Measurements from ENCODE around the gene DUOX1.

Gene DUOX1

DNA sequence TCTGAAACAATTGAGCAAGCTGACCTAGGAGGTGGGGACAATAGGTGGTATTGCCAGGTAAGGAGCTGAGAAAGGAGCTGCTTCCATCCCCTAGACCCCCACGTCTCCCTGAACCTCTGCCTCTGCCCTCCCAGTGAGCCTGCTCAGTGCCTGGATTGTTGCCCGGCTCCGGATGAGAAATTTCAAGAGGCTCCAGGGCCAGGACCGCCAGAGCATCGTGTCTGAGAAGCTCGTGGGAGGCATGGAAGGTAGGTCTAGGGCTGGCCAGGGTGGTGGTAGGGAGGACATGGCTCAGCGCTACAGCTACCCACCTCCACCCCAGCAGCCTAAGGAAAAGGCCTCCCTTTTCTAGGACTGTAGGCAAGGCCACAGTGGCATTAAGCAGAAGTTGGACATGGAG lies 13.3 kb downstream of the DUOX1 start:
- DNase-seq (ENCODE audit: low read depth, low spot score), result no peak

DNA sequence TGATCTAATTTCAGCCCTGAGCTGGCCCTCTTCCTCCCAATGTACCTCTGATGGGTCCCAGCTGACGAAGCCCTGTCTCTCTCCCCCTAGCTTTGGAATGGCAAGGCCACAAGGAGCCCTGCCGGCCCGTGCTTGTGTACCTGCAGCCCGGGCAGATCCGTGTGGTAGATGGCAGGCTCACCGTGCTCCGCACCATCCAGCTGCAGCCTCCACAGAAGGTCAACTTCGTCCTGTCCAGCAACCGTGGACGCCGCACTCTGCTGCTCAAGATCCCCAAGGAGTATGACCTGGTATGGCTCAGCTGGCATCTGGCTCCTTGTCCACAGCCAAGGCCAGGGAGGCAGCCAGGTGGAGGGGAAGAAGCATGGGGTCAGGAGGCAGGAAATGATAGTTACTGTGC lies 14.2 kb downstream of the DUOX1 start:
- DNase-seq (ENCODE audit: low read depth, low spot score), result no peak

DNA sequence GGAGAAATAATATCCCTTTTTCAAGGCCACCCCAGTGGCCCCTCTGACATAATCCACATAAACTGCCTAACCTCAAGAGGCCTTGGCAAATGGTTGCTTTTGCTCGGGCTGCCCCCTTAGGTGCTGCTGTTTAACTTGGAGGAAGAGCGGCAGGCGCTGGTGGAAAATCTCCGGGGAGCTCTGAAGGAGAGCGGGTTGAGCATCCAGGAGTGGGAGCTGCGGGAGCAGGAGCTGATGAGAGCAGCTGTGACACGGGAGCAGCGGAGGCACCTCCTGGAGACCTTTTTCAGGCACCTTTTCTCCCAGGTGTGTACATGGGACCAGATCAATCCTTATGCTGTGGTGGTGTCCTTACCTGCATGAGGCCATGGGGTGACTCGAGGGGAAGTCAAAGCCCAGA lies 15.0 kb downstream of the DUOX1 start:
- no peak for DNase-seq (ENCODE audit: low read depth, low spot score)

- no peak for DNase-seq (ENCODE audit: low read depth, low spot score)
Observed at GRCh38 chr15:45146405-45146804, 16.6 kb downstream of the DUOX1 start.

DNA sequence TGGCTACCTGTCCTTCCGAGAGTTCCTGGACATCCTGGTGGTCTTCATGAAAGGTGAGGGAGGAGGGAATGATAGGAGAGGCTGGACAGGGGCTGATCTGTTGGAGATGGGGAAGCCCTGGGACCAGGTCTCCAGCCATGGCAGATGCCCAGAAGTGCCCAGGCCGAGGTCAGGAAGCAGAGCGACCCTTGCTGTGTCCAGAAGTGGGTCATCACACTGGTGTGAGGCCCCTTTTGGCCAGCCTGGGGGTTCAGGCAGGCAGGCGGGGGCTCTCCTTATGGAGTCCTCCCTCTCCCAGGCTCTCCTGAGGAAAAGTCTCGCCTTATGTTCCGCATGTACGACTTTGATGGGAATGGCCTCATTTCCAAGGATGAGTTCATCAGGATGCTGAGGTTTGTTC lies 17.8 kb downstream of the DUOX1 start:
- DNase-seq (ENCODE audit: low read depth, low spot score), result no peak

- DNase-seq (ENCODE audit: low read depth, low spot score), result no peak
Observed at GRCh38 chr15:45148076-45149059, 18.6 kb downstream of the DUOX1 start.

DNA sequence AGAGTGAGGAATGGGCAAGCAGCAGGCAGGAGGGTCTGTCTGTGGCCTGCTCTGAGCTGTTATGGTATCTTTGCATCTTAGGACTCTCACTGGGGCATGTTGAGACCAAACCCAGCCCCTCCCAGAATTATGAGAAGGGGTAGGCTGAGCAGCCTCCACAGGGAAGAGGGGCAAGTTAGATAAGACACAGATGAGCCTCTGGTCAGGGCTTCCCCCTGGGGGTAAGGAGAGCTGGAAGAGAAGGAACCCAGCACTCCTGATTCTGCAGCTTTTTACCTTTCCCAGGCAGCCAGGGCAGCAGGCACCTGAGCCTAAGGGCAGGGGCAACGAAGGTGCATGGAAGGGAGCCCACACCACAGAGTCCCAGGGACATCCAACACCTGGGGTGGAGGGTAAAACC lies 19.3 kb downstream of the DUOX1 start:
- DNase-seq (ENCODE audit: low read depth, low spot score), result no peak

DNA sequence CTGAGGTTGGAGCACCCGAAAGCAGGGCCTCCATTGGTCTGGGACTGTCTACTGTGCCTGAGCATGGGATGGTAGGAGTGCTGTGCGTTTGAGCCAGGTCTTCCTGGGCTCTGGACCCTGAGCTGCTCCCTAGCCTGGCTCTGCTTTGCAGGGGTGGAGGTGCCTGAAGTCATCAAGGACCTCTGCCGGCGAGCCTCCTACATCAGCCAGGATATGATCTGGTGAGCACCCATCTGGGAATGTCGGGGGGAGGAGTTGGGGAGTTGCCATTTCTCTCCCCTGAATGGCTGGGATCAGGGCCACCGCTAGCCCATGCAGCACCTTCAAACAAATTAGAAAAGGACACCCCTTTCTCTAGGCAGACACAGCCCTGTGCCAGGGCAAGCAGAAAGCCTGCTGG lies 20.7 kb downstream of the DUOX1 start:
- no peak for DNase-seq (ENCODE audit: low read depth, low spot score)

- DNase-seq (ENCODE audit: low read depth, low spot score), result no peak
Observed at GRCh38 chr15:45150997-45151396, 21.2 kb downstream of the DUOX1 start.

GRCh38 chr15:45151998-45152828 lies 22.4 kb downstream of the DUOX1 start:
- no peak for DNase-seq (ENCODE audit: low read depth, low spot score)

GRCh38 chr15:45155739-45156138 lies 25.9 kb downstream of the DUOX1 start:
- no peak for DNase-seq (ENCODE audit: low read depth, low spot score)

DNA sequence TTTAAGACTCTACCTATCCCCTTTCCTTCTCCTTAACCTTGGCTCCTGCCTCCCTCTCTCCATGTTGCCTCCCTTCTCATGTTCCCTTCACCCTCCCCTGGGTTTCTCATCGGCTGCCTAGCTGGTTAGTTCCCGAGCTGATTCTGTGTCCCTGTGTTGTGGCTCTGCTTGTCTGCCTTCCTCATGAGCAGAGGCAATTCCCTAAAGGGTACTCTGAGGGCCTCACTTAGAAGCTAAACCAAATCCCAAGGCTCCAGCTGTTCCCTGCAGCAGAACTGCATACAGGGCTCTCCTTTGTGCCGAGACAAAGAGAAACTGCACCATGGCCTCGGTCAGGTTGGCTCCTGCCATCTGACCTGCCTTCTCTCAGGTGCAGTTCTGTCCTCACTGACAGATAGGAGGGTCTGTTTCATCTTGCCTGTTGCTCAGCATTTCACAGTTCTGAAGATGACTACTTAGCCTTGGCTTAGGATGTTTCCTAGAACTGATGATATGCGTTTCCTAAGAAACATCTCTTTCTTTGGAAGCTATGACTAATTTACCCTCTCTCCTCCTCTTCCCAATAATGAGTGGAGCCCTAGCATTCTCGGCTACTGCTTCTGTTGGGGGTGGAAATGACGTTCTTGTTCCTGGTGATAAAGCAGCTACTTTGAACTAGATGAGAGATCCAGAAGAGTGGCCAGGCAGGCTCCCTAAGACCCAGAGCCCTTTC lies 27.1 kb downstream of the DUOX1 start:
- no peak for DNase-seq (ENCODE audit: low read depth, low spot score)

- DNase-seq (ENCODE audit: low read depth, low spot score), result no peak
Observed at GRCh38 chr15:45157974-45158373, 28.2 kb downstream of the DUOX1 start.

DNA sequence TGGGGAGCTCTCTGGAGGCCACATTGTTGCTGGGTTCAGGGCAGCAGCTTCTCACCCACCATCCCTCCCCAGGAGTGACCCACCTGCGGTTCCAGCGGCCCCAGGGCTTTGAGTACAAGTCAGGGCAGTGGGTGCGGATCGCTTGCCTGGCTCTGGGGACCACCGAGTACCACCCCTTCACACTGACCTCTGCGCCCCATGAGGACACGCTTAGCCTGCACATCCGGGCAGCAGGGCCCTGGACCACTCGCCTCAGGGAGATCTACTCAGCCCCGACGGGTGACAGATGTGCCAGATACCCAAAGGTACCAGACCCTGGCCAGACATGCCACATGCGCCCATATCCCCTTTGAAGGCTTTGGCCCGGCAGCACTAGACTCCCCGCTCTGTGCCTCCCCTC lies 31.9 kb downstream of the DUOX1 start:
- no peak for DNase-seq (ENCODE audit: low read depth, low spot score)

GRCh38 chr15:45162771-45163507 lies 33.1 kb downstream of the DUOX1 start:
- peak; percentile 66 for DNase-seq (ENCODE audit: low read depth, low spot score)

DNA sequence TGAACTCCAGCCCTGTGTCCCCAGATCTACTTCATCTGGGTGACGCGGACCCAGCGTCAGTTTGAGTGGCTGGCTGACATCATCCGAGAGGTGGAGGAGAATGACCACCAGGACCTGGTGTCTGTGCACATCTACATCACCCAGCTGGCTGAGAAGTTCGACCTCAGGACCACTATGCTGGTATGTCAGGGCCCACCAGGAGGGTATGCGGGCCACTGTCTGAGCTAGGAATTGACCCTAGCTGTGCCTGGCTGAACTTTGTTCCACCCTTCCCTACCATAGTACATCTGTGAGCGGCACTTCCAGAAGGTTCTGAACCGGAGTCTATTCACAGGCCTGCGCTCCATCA lies 33.7 kb downstream of the DUOX1 start:
- no peak for DNase-seq (ENCODE audit: low read depth, low spot score)

- no peak for DNase-seq (ENCODE audit: low read depth, low spot score)
Observed at GRCh38 chr15:45164914-45165313, 35.1 kb downstream of the DUOX1 start.

- no peak for DNase-seq (ENCODE audit: low read depth, low spot score)
Observed at GRCh38 chr15:45165536-45165935, 35.7 kb downstream of the DUOX1 start.

DNA sequence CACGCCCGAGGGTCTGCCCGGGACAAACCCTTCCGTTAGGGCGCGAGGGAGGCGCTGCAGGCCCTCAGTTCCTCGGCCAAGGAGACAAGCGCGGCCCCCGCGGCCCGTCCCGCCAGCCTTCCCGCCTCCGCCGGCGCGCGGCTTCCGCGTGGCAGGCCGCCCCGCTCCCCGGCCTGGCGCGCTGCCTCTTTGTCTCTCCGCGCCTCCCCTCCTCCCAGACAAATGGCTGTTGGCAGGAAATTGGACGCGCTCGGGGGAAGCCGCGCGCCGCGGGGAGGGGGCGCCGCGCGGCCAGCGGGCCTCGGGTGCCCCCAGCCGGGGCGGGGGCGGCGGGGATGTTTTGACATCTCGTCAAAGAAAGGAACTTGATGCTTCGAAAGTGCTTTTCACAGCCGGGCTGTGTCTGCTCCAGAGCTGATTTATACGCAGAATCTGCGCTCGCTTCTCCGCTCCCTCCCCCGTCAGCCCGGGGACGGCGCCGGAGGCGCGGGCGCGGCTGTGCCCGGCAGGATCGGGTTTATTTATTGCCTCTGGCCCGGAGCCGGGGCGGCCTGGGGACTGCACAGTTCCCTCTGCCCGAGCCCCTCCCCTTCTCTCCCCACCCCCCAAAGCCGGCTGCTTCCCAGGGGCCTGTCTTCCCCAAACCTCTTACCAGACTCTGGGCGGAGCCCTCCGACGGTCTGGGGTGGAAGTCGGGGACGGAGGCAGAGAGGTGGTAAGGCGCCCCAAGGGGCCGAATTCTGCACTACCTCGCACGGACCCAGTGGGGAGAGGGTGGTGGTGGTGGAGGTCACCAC lies 37.2 kb downstream of the DUOX1 start:
- DNase-seq (ENCODE audit: low read depth, low spot score), result peak; percentile 46

- no peak for DNase-seq (ENCODE audit: low read depth, low spot score)
Observed at GRCh38 chr15:45167631-45168205, 37.9 kb downstream of the DUOX1 start.

All from smooth muscle cell of the brain vasculature (primary cell).